GM12873 (cell line): ENCODE data around the gene ALPK1.

ENCODE experiments used
- CTCF ChIP-seq: IDR thresholded peaks from 2 replicates; pipeline ENCODE4 v1.5.1; 2012; ENCODE audit warnings: low read depth, mild to moderate bottlenecking, moderate library complexity, low read length, control low read depth; ENCODE audit not compliant: insufficient read depth; ENCODE audit errors: missing control alignments

The ALPK1 gene

GRCh38 chr4:112288455-112288854, 8.7 kb upstream of the ALPK1 start:
- TF ChIP-seq CTCF: no peak

GRCh38 chr4:112289407-112290253, 7.5 kb upstream of the ALPK1 start:
- TF ChIP-seq CTCF: no peak

GRCh38 chr4:112290341-112290740, 6.8 kb upstream of the ALPK1 start:
- TF ChIP-seq CTCF: no peak

- TF ChIP-seq CTCF: no peak
Measured at GRCh38 chr4:112299721-112300120, 2.6 kb downstream of the ALPK1 start.

GRCh38 chr4:112302320-112303274, 5.4 kb downstream of the ALPK1 start:
- no peak for TF ChIP-seq CTCF

- no peak for TF ChIP-seq CTCF
Measured at GRCh38 chr4:112311516-112311915, 14.3 kb downstream of the ALPK1 start.

GRCh38 chr4:112312610-112313239, 15.6 kb downstream of the ALPK1 start:
- no peak for TF ChIP-seq CTCF
